Spleen (tissue), 11 donors: ENCODE data around the gene ESYT1. TPM values are rescaled to one million over a fixed set of nuclear protein-coding genes. Genes with fewer than 3 reads are reported as not detected.
A peak's percentile ranks its signal among the peaks of the same experiment; 100 is the strongest.

Experiments
- DNase-seq: peaks from one replicate; pipeline ENCODE4 v3.0.0-alpha.2; 2020
- H3K27ac ChIP-seq, 8 donors: fragments of 200-600 bp; sonication (generic) in 7 of 8; 1 replicate in 4 of 8; 2 replicates in 4 of 8; pipeline versions ENCODE4 v1.5.0 to v1.8.0; 2016 to 2021; ENCODE audit warnings: inconsistent platforms in 4 of 8, mild to moderate bottlenecking in 4 of 8, moderate library complexity in 1 of 8
- H3K27me3 ChIP-seq, 7 donors: fragments of 200-600 bp; sonication (generic) in 6 of 7; replicated peaks in 1 of 7; 1 replicate in 4 of 7; 2 replicates in 3 of 7; pipeline versions ENCODE4 v1.5.0 to v1.8.0; 2016 to 2021; ENCODE audit warnings: inconsistent platforms in 3 of 7, mild to moderate bottlenecking in 1 of 7
- H3K36me3 ChIP-seq, 6 donors: fragments of 200-600 bp; sonication (generic) in 5 of 6; 1 replicate in 4 of 6; 2 replicates in 2 of 6; pipeline versions ENCODE4 v1.5.0 to v1.8.0; 2016 to 2021; ENCODE audit warnings: inconsistent platforms in 2 of 6
- H3K4me1 ChIP-seq, 6 donors: fragments of 200-600 bp; sonication (generic) in 5 of 6; 1 replicate in 3 of 6; 2 replicates in 3 of 6; pipeline versions ENCODE4 v1.5.0 to v1.8.0; 2016 to 2021; ENCODE audit warnings: inconsistent platforms in 3 of 6
- H3K4me3 ChIP-seq, 8 donors: fragments of 200-600 bp; sonication (generic) in 7 of 8; 1 replicate in 4 of 8; 2 replicates in 4 of 8; pipeline versions ENCODE4 v1.5.0 to v1.8.0; 2016 to 2021; ENCODE audit warnings: inconsistent platforms in 4 of 8, mild to moderate bottlenecking in 4 of 8, moderate library complexity in 2 of 8
- H3K9me3 ChIP-seq, 8 donors: fragments of 200-600 bp; sonication (generic) in 7 of 8; 1 replicate in 4 of 8; 2 replicates in 4 of 8; pipeline versions ENCODE4 v1.5.0 to v1.8.0; 2016 to 2021; ENCODE audit warnings: inconsistent platforms in 4 of 8
- POLR2A ChIP-seq, 3 donors: fragments of 450-650 bp; IDR thresholded peaks; one replicate each; pipeline ENCODE4 v1.5.1; 2017; ENCODE audit warnings: antibody characterized with exemption in 3 of 3, mild to moderate bottlenecking in 1 of 3
- POLR2AphosphoS5 ChIP-seq, 3 donors: sonication (generic); formaldehyde crosslinking; IDR thresholded peaks; one replicate each; pipeline ENCODE4 v1.5.1; 2017; ENCODE audit warnings: antibody characterized with exemption in 3 of 3
- WGBS, 5 donors: extraction: QIAGEN DNeasy Blood & Tissue Kit in 3 of 5; methylation state at CpG; one replicate each; pipeline versions ENCODE4 v1.1.5 to v1.1.7; 2013 to 2018; 5-methylcytosine and 5-hydroxymethylcytosine counted together
- intact Hi-C: fragments of 100-400 bp; cut with DNase I; formaldehyde crosslinking; loops from one replicate; pipeline ENCODE4 v1.15.0; 2023; ENCODE audit warnings: low total_unique reads
- polyA plus RNA-seq, 3 donors: library from polyadenylated mRNA; stranded (reverse); fragments of 200-250 nt; gene quantifications; one replicate each; pipeline ENCODE4 v1.2.1, GENCODE V29; 2013
- total RNA-seq, 7 donors: library from RNA; depleted of rRNA in 3 of 7; stranded (reverse); fragments of >200 nt in 3 of 7; fragmentation: NEBNext Ultra II Directional in 4 of 7; extraction: Animal tissue kit (Norgen Biotek cat#: 25700) in 4 of 7; gene quantifications; one replicate each; pipeline versions ENCODE4 v1.1.0 to v1.2.1, GENCODE V29; 2016 to 2021
- TF ChIP-seq, protein P1 (sequence below), 11 experiments: fragments of 200-600 bp in 7 of 11; fragments of 450-650 bp in 4 of 11; sonication (generic) in 4 of 11; IDR thresholded peaks in 8 of 11; conservative IDR thresholded peaks in 3 of 11; 1 replicate in 7 of 11; 2 replicates in 4 of 11; pipeline versions ENCODE4 v1.4.0 to v1.8.0; 2016 to 2021; ENCODE audit warnings: antibody characterized with exemption in 11 of 11, inconsistent platforms in 4 of 11, mild to moderate bottlenecking in 1 of 11
- donor health status: healthy with polysubstance abuse.
- donor health status: DM: no; HTN: no; CAD: no; lungs with moderate emphysema.
- donor health status: DM: no; HTN: no; CAD: no.
- donor health status: Bipolar disorder and iron deficiency.
- donor health status: healthy.
- donor health status: DM: no; HTN: no; CAD: no.
- donor health status: DM: yes; HTN: yes; CAD: no.

ESYT1 gene
- total and polyA plus RNA-seq, 10 donors, result 20.2 to 112 (median 103) TPM

- peaks cover 0 to 46% (median 34%) of the 10 kb centered on the region in 6 donors for H3K36me3 ChIP-seq
- H3K4me1 ChIP-seq, result peaks cover 21 to 76% (median 57%) of the 10 kb centered on the region in 6 donors
- TF ChIP-seq, protein P1, sequence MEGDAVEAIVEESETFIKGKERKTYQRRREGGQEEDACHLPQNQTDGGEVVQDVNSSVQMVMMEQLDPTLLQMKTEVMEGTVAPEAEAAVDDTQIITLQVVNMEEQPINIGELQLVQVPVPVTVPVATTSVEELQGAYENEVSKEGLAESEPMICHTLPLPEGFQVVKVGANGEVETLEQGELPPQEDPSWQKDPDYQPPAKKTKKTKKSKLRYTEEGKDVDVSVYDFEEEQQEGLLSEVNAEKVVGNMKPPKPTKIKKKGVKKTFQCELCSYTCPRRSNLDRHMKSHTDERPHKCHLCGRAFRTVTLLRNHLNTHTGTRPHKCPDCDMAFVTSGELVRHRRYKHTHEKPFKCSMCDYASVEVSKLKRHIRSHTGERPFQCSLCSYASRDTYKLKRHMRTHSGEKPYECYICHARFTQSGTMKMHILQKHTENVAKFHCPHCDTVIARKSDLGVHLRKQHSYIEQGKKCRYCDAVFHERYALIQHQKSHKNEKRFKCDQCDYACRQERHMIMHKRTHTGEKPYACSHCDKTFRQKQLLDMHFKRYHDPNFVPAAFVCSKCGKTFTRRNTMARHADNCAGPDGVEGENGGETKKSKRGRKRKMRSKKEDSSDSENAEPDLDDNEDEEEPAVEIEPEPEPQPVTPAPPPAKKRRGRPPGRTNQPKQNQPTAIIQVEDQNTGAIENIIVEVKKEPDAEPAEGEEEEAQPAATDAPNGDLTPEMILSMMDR (IDR thresholded peaks at IDR 0.05 in 8 of 11, conservative IDR thresholded peaks at IDR 0.05 in 3 of 11), result no peak
- peak in 1 of 3 donors; percentile 72 for TF ChIP-seq POLR2AphosphoS5 (IDR thresholded peaks at IDR 0.05)
- H3K27ac ChIP-seq, result peak overlapping the region in 7 of 8 donors; percentile 21 to 67 (median 58)
- no peaks in the 10 kb centered on the region for H3K27me3 ChIP-seq
- 69 to 74% (median 72%) methylated on average over 13 of the region's 13 CpGs for WGBS, 5 donors
- H3K4me3 ChIP-seq, result no peak overlapping the region
- DNase-seq, result no peak
- no peaks in the 10 kb centered on the region for H3K9me3 ChIP-seq
- intact Hi-C loops, result no loop called here
These were observed 18.7 kb downstream of the ESYT1 start for GRCh38 chr12:56146492-56147460.

- H3K9me3 ChIP-seq, result no peaks in the 10 kb centered on the region
- H3K27ac ChIP-seq, result peak overlapping the region in 3 of 8 donors; percentile 97 to 98 (median 98)
- TF ChIP-seq POLR2A (IDR thresholded peaks at IDR 0.05), result no peak
- TF ChIP-seq, protein P1 (IDR thresholded peaks at IDR 0.05 in 8 of 11, conservative IDR thresholded peaks at IDR 0.05 in 3 of 11), result no peak
- TF ChIP-seq POLR2AphosphoS5 (IDR thresholded peaks at IDR 0.05), result no peak
- H3K36me3 ChIP-seq, result peaks cover 0 to 8% (median 0%) of the 10 kb centered on the region in 6 donors
- H3K4me3 ChIP-seq, result no peak overlapping the region
- intact Hi-C loops, result no loop called here
- no peaks in the 10 kb centered on the region for H3K27me3 ChIP-seq
- H3K4me1 ChIP-seq, result peaks cover 13 to 63% (median 44%) of the 10 kb centered on the region in 6 donors
- WGBS, 5 donors, result 50 to 66% (median 57%) methylated on average over 3 of the region's 3 CpGs
- DNase-seq, result no peak
These were observed 22.5 kb downstream of the ESYT1 start for GRCh38 chr12:56150563-56150962.

GRCh38 chr12:56151672-56152131 is 23.6 kb downstream of the ESYT1 start:
- intact Hi-C loops, result no loop called here
- peak; percentile 88 for DNase-seq
- Histone ChIP-seq H3K4me3 (peak overlapping the region; percentile 52 to 86 (median 59)), H3K27me3 (no peaks in the 10 kb centered on the region), H3K4me1 (peaks cover 13 to 61% (median 43%) of the 10 kb centered on the region in 6 donors), H3K27ac (peak overlapping the region; percentile 96 to 98 (median 98)), H3K9me3 (no peaks in the 10 kb centered on the region), H3K36me3 (peaks cover 0 to 8% (median 0%) of the 10 kb centered on the region in 6 donors)
- WGBS, 5 donors, result 6 to 10% (median 7%) methylated on average over 12 of the region's 12 CpGs
- TF ChIP-seq POLR2AphosphoS5 (IDR thresholded peaks at IDR 0.05) (peak in 1 of 3 donors; percentile 17), POLR2A (IDR thresholded peaks at IDR 0.05) (no peak)
- TF ChIP-seq, protein P1 (IDR thresholded peaks at IDR 0.05 in 8 of 11, conservative IDR thresholded peaks at IDR 0.05 in 3 of 11), result peak in 10 of 11 experiments; percentile 38 to 66 (median 54)
